Natural killer cell (primary cell): ENCODE results near the gene BCL2. TPM values are rescaled to one million over a fixed set of nuclear protein-coding genes. Genes with fewer than 3 reads are reported as not detected.

Experiments used
- ATAC-seq, 3 donors: fragments of 150-1000 bp in 2 of 3; fragments of 200-7000 bp in 1 of 3; cut with Tn5 transposase; 1 replicate in 1 of 3; 2 replicates in 2 of 3; pipeline ENCODE4 v1.10.0; 2021; ENCODE audit warnings: mild to moderate bottlenecking in 2 of 3, moderate library complexity in 2 of 3
- DNase-seq, 2 donors: peaks; one replicate each; pipeline versions ENCODE4 v3.0.0 to v3.0.0-alpha.2; 2013 to 2021; ENCODE audit warnings: mixed read lengths in 1 of 2
- H3K27ac ChIP-seq: one replicate; pipeline ENCODE4 v1.5.1; 2013; ENCODE audit warnings: mild to moderate bottlenecking, low read length
- H3K27me3 ChIP-seq: one replicate; pipeline ENCODE4 v1.6.1; 2013; ENCODE audit warnings: low read length; ENCODE audit not compliant: control insufficient read depth, insufficient read depth
- H3K36me3 ChIP-seq: one replicate; pipeline ENCODE4 v1.6.1; 2013; ENCODE audit warnings: low read length; ENCODE audit not compliant: control insufficient read depth, insufficient read depth
- H3K4me1 ChIP-seq: one replicate; pipeline ENCODE4 v1.6.1; 2013; ENCODE audit warnings: low read length; ENCODE audit not compliant: control insufficient read depth, insufficient read depth
- H3K4me3 ChIP-seq: one replicate; pipeline ENCODE4 v1.5.1; 2013; ENCODE audit warnings: low read length
- H3K9me3 ChIP-seq: one replicate; pipeline ENCODE4 v1.6.1; 2013; ENCODE audit warnings: low read length; ENCODE audit not compliant: control insufficient read depth, insufficient read depth
- H3K27ac Mint-ChIP-seq, 2 donors: one replicate each; pipeline ENCODE4 v1.8.0; 2022; ENCODE audit warnings: mild to moderate bottlenecking in 2 of 2, mixed read lengths in 2 of 2, moderate library complexity in 1 of 2
- H3K27me3 Mint-ChIP-seq, 2 donors: one replicate each; pipeline ENCODE4 v1.8.0; 2022; ENCODE audit warnings: low read depth in 2 of 2, mixed read lengths in 2 of 2
- H3K36me3 Mint-ChIP-seq: one replicate; pipeline ENCODE4 v1.8.0; 2022; ENCODE audit warnings: mixed read lengths
- H3K4me1 Mint-ChIP-seq, 2 donors: one replicate each; pipeline ENCODE4 v1.8.0; 2022; ENCODE audit warnings: mixed read lengths in 2 of 2
- H3K4me3 Mint-ChIP-seq: one replicate; pipeline ENCODE4 v1.8.0; 2022; ENCODE audit warnings: mild to moderate bottlenecking, moderate library complexity, mixed read lengths
- H3K9me3 Mint-ChIP-seq, 2 donors: one replicate each; pipeline ENCODE4 v1.8.0; 2022; ENCODE audit warnings: mixed read lengths in 2 of 2
- CTCF ChIP-seq: fragments of 200-600 bp; IDR thresholded peaks from one replicate; pipeline ENCODE4 v1.8.0; 2022; ENCODE audit warnings: antibody characterized with exemption
- WGBS: methylation state at CpG from one replicate; pipeline ENCODE4 v1.1.7; 2013; ENCODE audit warnings: missing lambda C conversion rate; ENCODE audit not compliant: insufficient coverage; 5-methylcytosine and 5-hydroxymethylcytosine counted together
- intact Hi-C: fragments of 100-400 bp; cut with micrococcal nuclease; formaldehyde crosslinking; loops from one replicate; pipeline ENCODE4 v1.14.2; 2022
- total RNA-seq, 4 donors: library from RNA; stranded (reverse); fragments of 120-200 nt in 1 of 4; gene quantifications; one replicate each; pipeline versions ENCODE4 v1.2.3 to v1.2.4, GENCODE V29; 2013 to 2022

BCL2 gene
- total RNA-seq, 3 donors from 2014 or later (not counting 1 experiment from before 2014, with no cell fraction given), result 28.2 to 64.2 (median 33.4) TPM

- ATAC-seq (no peak), DNase-seq (no peak)
- Histone ChIP-seq H3K27me3 (no peaks in the 10 kb centered on the region), H3K9me3 (no peaks in the 10 kb centered on the region), H3K4me1 (peaks cover 16% of the 10 kb centered on the region), H3K4me3 (no peak overlapping the region), H3K27ac (no peak overlapping the region), H3K36me3 (no peaks in the 10 kb centered on the region)
- Mint-ChIP-seq H3K27me3 (no peaks in the 10 kb centered on the region), H3K4me1 (peaks cover 10 to 25% of the 10 kb centered on the region in 2 donors), H3K4me3 (no peak overlapping the region), H3K9me3 (no peaks in the 10 kb centered on the region), H3K36me3 (no peaks in the 10 kb centered on the region), H3K27ac (no peak overlapping the region)
- TF ChIP-seq CTCF, result no peak
- WGBS, result 92% methylated on average over 6 of the region's 7 CpGs
- intact Hi-C loops, result no loop called here
These were observed 172.7 kb downstream of the BCL2 start for GRCh38 chr18:63146828-63147409.

GRCh38 chr18:63145851-63146555 is 173.6 kb downstream of the BCL2 start:
- no peaks in the 10 kb centered on the region for H3K27me3 Mint-ChIP-seq
- TF ChIP-seq CTCF, result no peak
- H3K4me3 ChIP-seq, result no peak overlapping the region
- no peaks in the 10 kb centered on the region for H3K9me3 Mint-ChIP-seq
- H3K4me3 Mint-ChIP-seq, result no peak overlapping the region
- 96% methylated on average over 18 of the region's 18 CpGs for whole genome bisulfite sequencing
- H3K4me1 ChIP-seq, result peaks cover 21% of the 10 kb centered on the region
- H3K4me1 Mint-ChIP-seq, result peaks cover 15 to 30% of the 10 kb centered on the region in 2 donors
- ATAC-seq, result no peak
- DNase-seq, result no peak
- no peak overlapping the region for H3K27ac ChIP-seq
- no peaks in the 10 kb centered on the region for H3K27me3 ChIP-seq
- H3K36me3 ChIP-seq, result no peaks in the 10 kb centered on the region
- H3K36me3 Mint-ChIP-seq, result no peaks in the 10 kb centered on the region
- H3K9me3 ChIP-seq, result no peaks in the 10 kb centered on the region
- H3K27ac Mint-ChIP-seq, result no peak overlapping the region
- intact Hi-C loops, result no loop called here

GRCh38 chr18:63145166-63145850 is 174.3 kb downstream of the BCL2 start:
- intact Hi-C loops, result no loop called here
- Mint-ChIP-seq H3K27me3 (no peaks in the 10 kb centered on the region), H3K36me3 (no peaks in the 10 kb centered on the region), H3K4me3 (no peak overlapping the region), H3K9me3 (no peaks in the 10 kb centered on the region), H3K4me1 (peaks cover 9 to 35% of the 10 kb centered on the region in 2 donors), H3K27ac (no peak overlapping the region)
- no peaks in the 10 kb centered on the region for H3K36me3 ChIP-seq
- no peak overlapping the region for H3K27ac ChIP-seq
- TF ChIP-seq CTCF, result no peak
- 94% methylated on average over 7 of the region's 8 CpGs for WGBS
- H3K27me3 ChIP-seq, result no peaks in the 10 kb centered on the region
- H3K4me3 ChIP-seq, result no peak overlapping the region
- DNase-seq (no peak), ATAC-seq (no peak)
- no peaks in the 10 kb centered on the region for H3K9me3 ChIP-seq
- H3K4me1 ChIP-seq, result peaks cover 21% of the 10 kb centered on the region
